SK-N-MC (cell line): ENCODE data around the gene DOCK1.

ENCODE experiments used
- EZH2 ChIP-seq: fragments of 200-600 bp; sonication (generic); IDR thresholded peaks from one replicate; pipeline ENCODE4 v1.6.1; 2017; ENCODE audit warnings: antibody characterized with exemption
- FOXP2 ChIP-seq: optimal IDR thresholded peaks from 2 replicates; pipeline ENCODE3; 2011; ENCODE audit warnings: mild to moderate bottlenecking, moderate library complexity; ENCODE audit not compliant: insufficient read depth; ENCODE audit errors: extremely low read length, control extremely low read depth
- POLR2AphosphoS5 ChIP-seq: IDR thresholded peaks from 2 replicates; pipeline ENCODE4 v1.6.1; 2012; ENCODE audit warnings: mild to moderate bottlenecking, low read depth, low read length, borderline replicate concordance

GRCh38 chr10:127435246-127435645 is 530.0 kb downstream of the DOCK1 start:
- TF ChIP-seq EZH2 (no peak), FOXP2 (no peak), POLR2AphosphoS5 (no peak)
